Neuronal stem cell (in vitro differentiated cells): ENCODE data around the gene TDRD5. TPM values are rescaled to one million over a fixed set of nuclear protein-coding genes. Genes with fewer than 3 reads are reported as not detected.
A peak's percentile ranks its signal among the peaks of the same experiment; 100 is the strongest.

Experiments used
- DNase-seq: peaks from one replicate; pipeline ENCODE4 v3.0.0-alpha.2; 2013; ENCODE audit warnings: low spot score
- H2AFZ ChIP-seq: one replicate; pipeline ENCODE4 v1.6.1; 2013; ENCODE audit warnings: mild to moderate bottlenecking, low read length, inconsistent platforms
- H2AK5ac ChIP-seq: 2 replicates; pipeline ENCODE4 v1.6.1; 2013; ENCODE audit warnings: low read depth, mild to moderate bottlenecking, inconsistent platforms, low read length, moderate library complexity, mixed read lengths
- H2BK120ac ChIP-seq: 2 replicates; pipeline ENCODE4 v1.6.1; 2013; ENCODE audit warnings: low read depth, mild to moderate bottlenecking, inconsistent platforms, low read length, moderate library complexity, mixed read lengths
- H2BK12ac ChIP-seq: one replicate; pipeline ENCODE4 v1.6.1; 2013; ENCODE audit warnings: low read length, inconsistent platforms
- H2BK15ac ChIP-seq: 2 replicates; pipeline ENCODE4 v1.6.1; 2013; ENCODE audit warnings: mild to moderate bottlenecking, low read length, inconsistent platforms, mixed read lengths
- H2BK5ac ChIP-seq: one replicate; pipeline ENCODE4 v1.6.1; 2013; ENCODE audit warnings: inconsistent platforms, mild to moderate bottlenecking, low read length, moderate library complexity
- H3K14ac ChIP-seq: one replicate; pipeline ENCODE4 v1.6.1; 2013; ENCODE audit warnings: low read length, inconsistent platforms
- H3K18ac ChIP-seq: 2 replicates; pipeline ENCODE4 v1.6.1; 2013; ENCODE audit warnings: low read length, inconsistent platforms
- H3K23ac ChIP-seq: 2 replicates; pipeline ENCODE4 v1.6.1; 2013; ENCODE audit warnings: low read depth, mild to moderate bottlenecking, mixed read lengths, low read length, inconsistent platforms; ENCODE audit not compliant: poor library complexity
- H3K27ac ChIP-seq: replicated peaks from 3 replicates; pipeline ENCODE4 v1.5.1; 2013; ENCODE audit warnings: low read length, inconsistent platforms
- H3K27me3 ChIP-seq, 3 experiments: 2 replicates each; pipeline ENCODE4 v1.6.1; 2013; ENCODE audit warnings: low read length in 3 of 3, mild to moderate bottlenecking in 2 of 3, inconsistent platforms in 1 of 3, low read depth in 1 of 3, mixed read lengths in 1 of 3, moderate library complexity in 1 of 3; ENCODE audit not compliant: control insufficient read depth in 3 of 3, insufficient read depth in 3 of 3
- H3K36me3 ChIP-seq, 2 donors: replicated peaks in 1 of 2; 2 replicates each; pipeline ENCODE4 v1.6.1; 2013; ENCODE audit warnings: low read length in 2 of 2; ENCODE audit not compliant: control insufficient read depth in 2 of 2, insufficient read depth in 2 of 2
- H3K4ac ChIP-seq: 2 replicates; pipeline ENCODE4 v1.6.1; 2013; ENCODE audit warnings: inconsistent platforms, mild to moderate bottlenecking, low read length, moderate library complexity
- H3K4me1 ChIP-seq, 2 donors: 1 replicate in 1 of 2; 2 replicates in 1 of 2; pipeline ENCODE4 v1.6.1; 2013; ENCODE audit warnings: low read length in 2 of 2, low read depth in 1 of 2; ENCODE audit not compliant: control insufficient read depth in 2 of 2, insufficient read depth in 1 of 2
- H3K4me2 ChIP-seq: one replicate; pipeline ENCODE4 v1.6.1; 2013; ENCODE audit warnings: mild to moderate bottlenecking, low read length, inconsistent platforms; ENCODE audit not compliant: insufficient read depth, poor library complexity, severe bottlenecking
- H3K4me3 ChIP-seq, 2 donors: 2 replicates each; pipeline ENCODE4 v1.5.1; 2013; ENCODE audit warnings: low read length in 2 of 2, mild to moderate bottlenecking in 2 of 2, inconsistent platforms in 1 of 2, moderate library complexity in 1 of 2
- H3K79me1 ChIP-seq: one replicate; pipeline ENCODE4 v1.6.1; 2013; ENCODE audit warnings: low read depth, mild to moderate bottlenecking, inconsistent platforms, low read length, moderate library complexity
- H3K9ac ChIP-seq: one replicate; pipeline ENCODE4 v1.6.1; 2013; ENCODE audit warnings: mild to moderate bottlenecking, low read depth, low read length, inconsistent platforms; ENCODE audit not compliant: poor library complexity
- H3K9me3 ChIP-seq, 2 donors: replicated peaks in 1 of 2; 2 replicates each; pipeline versions ENCODE3 to v1.6.1; 2013; ENCODE audit warnings: low read length in 2 of 2, mild to moderate bottlenecking in 2 of 2, inconsistent platforms in 1 of 2, low read depth in 1 of 2, mixed read lengths in 1 of 2, moderate library complexity in 1 of 2; ENCODE audit not compliant: control insufficient read depth in 2 of 2, insufficient read depth in 1 of 2
- H4K8ac ChIP-seq: one replicate; pipeline ENCODE4 v1.6.1; 2013; ENCODE audit warnings: low read depth, mild to moderate bottlenecking, inconsistent platforms, low read length, moderate library complexity
- H4K91ac ChIP-seq: one replicate; pipeline ENCODE4 v1.6.1; 2013; ENCODE audit warnings: low read length, low read depth, mild to moderate bottlenecking, inconsistent platforms; ENCODE audit not compliant: poor library complexity
- WGBS, 2 donors: extraction: QIAGEN DNeasy Blood & Tissue Kit; methylation state at CpG; one replicate each; pipeline ENCODE4 v1.1.7; 2013; ENCODE audit warnings: missing lambda C conversion rate in 2 of 2, mixed read lengths in 1 of 2; ENCODE audit not compliant: insufficient read length in 2 of 2, insufficient replicate concordance in 1 of 2; ENCODE audit errors: extremely low coverage in 2 of 2; 5-methylcytosine and 5-hydroxymethylcytosine counted together
- polyA plus RNA-seq, 2 experiments: library from polyadenylated mRNA; stranded (reverse); fragments of 200-250 nt; gene quantifications; one replicate each; pipeline ENCODE4 v1.2.3, GENCODE V29; 2013

Gene TDRD5
- 0.04 TPM for polyA plus RNA-seq (2013, experiment 1 of 2)
- 0.08 TPM for polyA plus RNA-seq (2013, experiment 2 of 2)

GRCh38 chr1:179591592-179592580 is at the start of gene TDRD5:
TSS of gene TDRD5 (plus strand) at chr1:179591832. CDS start at chr1:179592616, 784 bp downstream.
- peak within 1 kb of the TSS; percentile 52 for H3K4me2 ChIP-seq
- peak within 1 kb of the TSS; percentile 80 for H3K18ac ChIP-seq
- H3K79me1 ChIP-seq: no peaks in the 10 kb centered on the region
- peak within 1 kb of the TSS; percentile 47 for H3K23ac ChIP-seq
- H3K14ac ChIP-seq: no peak within 1 kb of the TSS
- peak within 1 kb of the TSS; percentile 30 for H4K8ac ChIP-seq
- no peak within 1 kb of the TSS for H3K4ac ChIP-seq
- peak within 1 kb of the TSS; percentile 63 for H3K9ac ChIP-seq
- no CpG with 5 or more reads among the region's 75 CpGs for WGBS, 2 donors
- no peaks in the 10 kb centered on the region for H3K4me1 ChIP-seq
- H3K9me3 ChIP-seq: no peaks in the 10 kb centered on the region
- H3K4me3 ChIP-seq: peak within 1 kb of the TSS in 1 of 2 donors; percentile 56
- H2AK5ac ChIP-seq: peak within 1 kb of the TSS; percentile 45
- H2BK120ac ChIP-seq: peak within 1 kb of the TSS; percentile 50
- no peak within 1 kb of the TSS for H2BK15ac ChIP-seq
- no peak within 1 kb of the TSS for H2AFZ ChIP-seq
- no peak within 1 kb of the TSS for H4K91ac ChIP-seq
- H3K27ac ChIP-seq: no peak within 1 kb of the TSS
- H3K27me3 ChIP-seq: peaks cover 0 to 16% (median 6%) of the 10 kb centered on the region in 3 experiments
- no peaks in the 10 kb centered on the region for H3K36me3 ChIP-seq
- DNase-seq: no peak
- H2BK12ac ChIP-seq: no peak within 1 kb of the TSS
- no peak within 1 kb of the TSS for H2BK5ac ChIP-seq

GRCh38 chr1:179545321-179545720 is 46.3 kb upstream of the TDRD5 start:
- H3K27me3 ChIP-seq: no peaks in the 10 kb centered on the region
- no peak overlapping the region for H2BK12ac ChIP-seq
- H2BK5ac ChIP-seq: no peak overlapping the region
- no peak overlapping the region for H3K14ac ChIP-seq
- no peaks in the 10 kb centered on the region for H3K9me3 ChIP-seq
- no peak overlapping the region for H3K18ac ChIP-seq
- H3K79me1 ChIP-seq: no peaks in the 10 kb centered on the region
- no peak overlapping the region for H3K9ac ChIP-seq
- H2AK5ac ChIP-seq: no peak overlapping the region
- no peak overlapping the region for H3K27ac ChIP-seq
- H2AFZ ChIP-seq: no peak overlapping the region
- H3K36me3 ChIP-seq: no peaks in the 10 kb centered on the region
- no peak overlapping the region for H2BK15ac ChIP-seq
- no peak overlapping the region for H3K23ac ChIP-seq
- no peak for DNase-seq
- no peak overlapping the region for H4K8ac ChIP-seq
- no peak overlapping the region for H2BK120ac ChIP-seq
- no peak overlapping the region for H3K4ac ChIP-seq
- H3K4me2 ChIP-seq: no peak overlapping the region
- WGBS, 2 donors: no CpG with 5 or more reads among the region's 3 CpGs
- no peaks in the 10 kb centered on the region for H3K4me1 ChIP-seq
- no peak overlapping the region for H3K4me3 ChIP-seq
- no peak overlapping the region for H4K91ac ChIP-seq

GRCh38 chr1:179547021-179547535 is 44.6 kb upstream of the TDRD5 start:
- H3K18ac ChIP-seq: no peak overlapping the region
- no peaks in the 10 kb centered on the region for H3K4me1 ChIP-seq
- H3K23ac ChIP-seq: no peak overlapping the region
- H3K4me2 ChIP-seq: no peak overlapping the region
- no peak overlapping the region for H3K27ac ChIP-seq
- no CpG with 5 or more reads among the region's 2 CpGs for WGBS, 2 donors
- H3K79me1 ChIP-seq: no peaks in the 10 kb centered on the region
- H3K9ac ChIP-seq: no peak overlapping the region
- no peaks in the 10 kb centered on the region for H3K36me3 ChIP-seq
- no peak overlapping the region for H3K4me3 ChIP-seq
- H4K91ac ChIP-seq: no peak overlapping the region
- H3K27me3 ChIP-seq: no peaks in the 10 kb centered on the region
- no peak overlapping the region for H2BK120ac ChIP-seq
- no peaks in the 10 kb centered on the region for H3K9me3 ChIP-seq
- no peak for DNase-seq
- H2BK15ac ChIP-seq: no peak overlapping the region
- no peak overlapping the region for H3K4ac ChIP-seq
- H2AK5ac ChIP-seq: no peak overlapping the region
- H3K14ac ChIP-seq: no peak overlapping the region
- no peak overlapping the region for H4K8ac ChIP-seq
- H2BK12ac ChIP-seq: no peak overlapping the region
- H2AFZ ChIP-seq: no peak overlapping the region
- H2BK5ac ChIP-seq: no peak overlapping the region

GRCh38 chr1:179548666-179549367 is 42.8 kb upstream of the TDRD5 start:
- Histone ChIP-seq H2AFZ (no peak overlapping the region), H3K27me3 (no peaks in the 10 kb centered on the region), H3K14ac (no peak overlapping the region), H3K79me1 (no peaks in the 10 kb centered on the region), H3K9ac (no peak overlapping the region), H2BK15ac (no peak overlapping the region), H3K27ac (no peak overlapping the region), H3K36me3 (no peaks in the 10 kb centered on the region), H2AK5ac (no peak overlapping the region), H3K23ac (no peak overlapping the region), H3K4me2 (no peak overlapping the region), H3K18ac (no peak overlapping the region), H3K4me1 (no peaks in the 10 kb centered on the region), H3K4me3 (no peak overlapping the region), H2BK12ac (no peak overlapping the region), H3K4ac (no peak overlapping the region), H4K91ac (no peak overlapping the region), H4K8ac (no peak overlapping the region), H3K9me3 (no peaks in the 10 kb centered on the region), H2BK5ac (no peak overlapping the region), H2BK120ac (no peak overlapping the region)
- no CpG with 5 or more reads among the region's 3 CpGs for WGBS, 2 donors
- no peak for DNase-seq
